Activated CD8-positive, alpha-beta T cell treated with anti-CD3 and anti-CD28 coated beads for 36 hours (primary cell): ENCODE results near the gene MAGEF1. TPM values are rescaled to one million over a fixed set of nuclear protein-coding genes. Genes with fewer than 3 reads are reported as not detected.

Experiments
- ATAC-seq: fragments of 200-7000 bp; cut with Tn5 transposase; one replicate; pipeline ENCODE4 v1.10.0; 2021; ENCODE audit warnings: mild to moderate bottlenecking, moderate library complexity
- CTCF ChIA-PET: fragments of 350-600 bp; sonication (Branson Sonifier 250); formaldehyde crosslinking; loops from one replicate; lab custom pipeline; 2021; ENCODE audit warnings: antibody characterized with exemption; lab: Charles Lee
- POLR2A ChIA-PET: fragments of 350-600 bp; sonication (Branson Sonifier 250); formaldehyde crosslinking; loops from one replicate; lab custom pipeline; 2021; ENCODE audit warnings: antibody characterized with exemption; lab: Charles Lee
- DNase-seq: peaks from one replicate; pipeline ENCODE4 v3.0.0-alpha.2; 2020
- H3K27ac Mint-ChIP-seq: one replicate; pipeline ENCODE4 v1.8.0; 2021; ENCODE audit warnings: mild to moderate bottlenecking, mixed read lengths
- H3K27me3 Mint-ChIP-seq: one replicate; pipeline ENCODE4 v1.8.0; 2021; ENCODE audit warnings: mixed read lengths
- H3K36me3 Mint-ChIP-seq: one replicate; pipeline ENCODE4 v1.8.0; 2021; ENCODE audit warnings: low read depth, mixed read lengths
- H3K4me1 Mint-ChIP-seq: one replicate; pipeline ENCODE4 v1.8.0; 2021; ENCODE audit warnings: low read depth, mixed read lengths
- H3K4me3 Mint-ChIP-seq: one replicate; pipeline ENCODE4 v1.8.0; 2021; ENCODE audit warnings: mild to moderate bottlenecking, moderate library complexity, mixed read lengths
- H3K9me3 Mint-ChIP-seq: one replicate; pipeline ENCODE4 v1.8.0; 2021; ENCODE audit warnings: mixed read lengths
- intact Hi-C: fragments of 100-400 bp; cut with micrococcal nuclease; formaldehyde crosslinking; loops from one replicate; pipeline ENCODE4 v1.10.0; 2022
- total RNA-seq, 2 experiments: library from RNA; stranded (reverse); gene quantifications; one replicate each; pipeline ENCODE4 v1.2.3, GENCODE V29; 2021
- TF ChIP-seq, protein P1 (sequence below): fragments of 200-600 bp; IDR thresholded peaks from one replicate; pipeline ENCODE4 v1.8.0; 2022; ENCODE audit warnings: antibody characterized with exemption, mild to moderate bottlenecking

MAGEF1 gene
- total RNA-seq, 2 experiments from 2014 or later: 19.2 to 19.3 TPM

DNA sequence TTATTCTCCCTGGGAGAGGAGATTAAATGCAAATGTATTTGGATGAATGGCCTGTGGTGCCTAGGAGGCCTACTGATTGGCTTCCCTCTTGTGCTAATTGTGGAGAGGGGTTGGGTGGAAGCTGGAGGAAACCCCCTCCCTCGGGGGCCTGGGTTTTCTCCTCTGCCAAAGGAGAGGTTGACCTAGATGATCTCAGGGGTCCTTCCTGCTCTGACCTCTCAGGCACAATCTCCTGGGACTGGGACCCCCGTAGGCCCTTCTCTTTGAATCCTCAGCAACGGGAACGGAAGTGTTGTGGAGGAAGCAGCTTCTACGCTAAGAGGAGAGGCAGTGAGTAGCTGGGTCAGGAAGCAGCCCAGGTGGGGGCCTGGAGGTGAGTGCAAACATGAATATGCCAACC, 40.5 kb upstream of the MAGEF1 start:
- CTCF ChIA-PET: no interaction called here
- POLR2A ChIA-PET: interaction anchor here (0.6 to 0.9 kb wide), 2 partner anchors 84 to 147 kb away, joined by 4 read pairs; no protein-coding TSS in a partner anchor
- no peak for ATAC-seq
- intact Hi-C loops: no loop called here
- peaks cover 6% of the 10 kb centered on the region for H3K4me1 Mint-ChIP-seq
- no peak overlapping the region for H3K27ac Mint-ChIP-seq
- no peaks in the 10 kb centered on the region for H3K36me3 Mint-ChIP-seq
- H3K9me3 Mint-ChIP-seq: no peaks in the 10 kb centered on the region
- peaks cover 9% of the 10 kb centered on the region for H3K27me3 Mint-ChIP-seq
- DNase-seq: no peak
- H3K4me3 Mint-ChIP-seq: no peak overlapping the region
- TF ChIP-seq, protein P1, sequence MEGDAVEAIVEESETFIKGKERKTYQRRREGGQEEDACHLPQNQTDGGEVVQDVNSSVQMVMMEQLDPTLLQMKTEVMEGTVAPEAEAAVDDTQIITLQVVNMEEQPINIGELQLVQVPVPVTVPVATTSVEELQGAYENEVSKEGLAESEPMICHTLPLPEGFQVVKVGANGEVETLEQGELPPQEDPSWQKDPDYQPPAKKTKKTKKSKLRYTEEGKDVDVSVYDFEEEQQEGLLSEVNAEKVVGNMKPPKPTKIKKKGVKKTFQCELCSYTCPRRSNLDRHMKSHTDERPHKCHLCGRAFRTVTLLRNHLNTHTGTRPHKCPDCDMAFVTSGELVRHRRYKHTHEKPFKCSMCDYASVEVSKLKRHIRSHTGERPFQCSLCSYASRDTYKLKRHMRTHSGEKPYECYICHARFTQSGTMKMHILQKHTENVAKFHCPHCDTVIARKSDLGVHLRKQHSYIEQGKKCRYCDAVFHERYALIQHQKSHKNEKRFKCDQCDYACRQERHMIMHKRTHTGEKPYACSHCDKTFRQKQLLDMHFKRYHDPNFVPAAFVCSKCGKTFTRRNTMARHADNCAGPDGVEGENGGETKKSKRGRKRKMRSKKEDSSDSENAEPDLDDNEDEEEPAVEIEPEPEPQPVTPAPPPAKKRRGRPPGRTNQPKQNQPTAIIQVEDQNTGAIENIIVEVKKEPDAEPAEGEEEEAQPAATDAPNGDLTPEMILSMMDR: no peak

DNA sequence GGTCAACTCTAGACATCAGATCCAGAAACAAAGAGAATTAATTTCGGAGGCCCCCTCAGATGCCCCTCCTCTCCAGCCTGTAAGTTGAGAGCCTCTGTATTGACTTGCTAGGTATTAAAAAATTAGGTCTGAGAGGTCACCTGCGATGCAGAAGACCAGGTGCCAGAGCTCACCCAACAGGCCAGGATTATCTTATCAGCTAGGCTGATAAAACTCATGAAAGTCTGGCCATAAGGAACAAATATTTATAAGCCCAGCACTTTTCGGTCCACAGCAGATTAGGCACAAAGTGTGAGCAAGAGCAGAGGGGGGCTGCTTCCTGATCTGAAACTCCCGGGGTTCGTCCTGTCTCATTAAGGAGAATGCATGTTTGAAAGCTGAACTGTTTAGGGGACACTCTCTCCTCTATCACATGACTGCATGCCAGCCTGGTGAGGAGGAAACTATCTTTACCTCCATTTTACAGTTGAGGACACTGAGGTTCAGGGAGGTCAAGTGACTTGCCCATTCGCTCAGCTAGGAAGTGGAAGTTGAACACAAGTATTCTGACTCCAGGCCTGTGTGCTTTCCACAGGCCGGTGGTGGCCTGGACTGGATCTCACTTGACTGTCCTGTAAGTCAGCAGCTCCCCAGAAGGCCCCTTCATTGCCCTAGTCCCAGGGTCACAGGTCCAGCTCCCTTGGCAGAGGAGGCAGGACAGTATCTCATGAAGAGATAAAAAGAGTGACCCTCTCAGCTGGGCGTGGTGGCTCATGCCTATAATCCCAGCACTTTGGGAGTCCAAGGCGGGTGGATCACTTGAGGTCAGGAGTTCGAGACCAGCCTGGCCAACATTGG, 39.6 kb upstream of the MAGEF1 start:
- Mint-ChIP-seq H3K4me3 (no peak overlapping the region), H3K4me1 (peaks cover 6% of the 10 kb centered on the region), H3K27ac (no peak overlapping the region), H3K27me3 (peaks cover 9% of the 10 kb centered on the region), H3K36me3 (no peaks in the 10 kb centered on the region), H3K9me3 (no peaks in the 10 kb centered on the region)
- intact Hi-C loops: no loop called here
- CTCF ChIA-PET: interaction anchor here (0.8 to 1.2 kb wide), 2 partner anchors 27 to 191 kb away, joined by 3 read pairs; no protein-coding TSS in a partner anchor
- ATAC-seq (no peak), DNase-seq (no peak)
- TF ChIP-seq, protein P1: no peak
- POLR2A ChIA-PET: interaction anchor here (0.9 kb wide), 1 partner anchor 146 kb away, joined by 4 read pairs; no protein-coding TSS in a partner anchor

DNA sequence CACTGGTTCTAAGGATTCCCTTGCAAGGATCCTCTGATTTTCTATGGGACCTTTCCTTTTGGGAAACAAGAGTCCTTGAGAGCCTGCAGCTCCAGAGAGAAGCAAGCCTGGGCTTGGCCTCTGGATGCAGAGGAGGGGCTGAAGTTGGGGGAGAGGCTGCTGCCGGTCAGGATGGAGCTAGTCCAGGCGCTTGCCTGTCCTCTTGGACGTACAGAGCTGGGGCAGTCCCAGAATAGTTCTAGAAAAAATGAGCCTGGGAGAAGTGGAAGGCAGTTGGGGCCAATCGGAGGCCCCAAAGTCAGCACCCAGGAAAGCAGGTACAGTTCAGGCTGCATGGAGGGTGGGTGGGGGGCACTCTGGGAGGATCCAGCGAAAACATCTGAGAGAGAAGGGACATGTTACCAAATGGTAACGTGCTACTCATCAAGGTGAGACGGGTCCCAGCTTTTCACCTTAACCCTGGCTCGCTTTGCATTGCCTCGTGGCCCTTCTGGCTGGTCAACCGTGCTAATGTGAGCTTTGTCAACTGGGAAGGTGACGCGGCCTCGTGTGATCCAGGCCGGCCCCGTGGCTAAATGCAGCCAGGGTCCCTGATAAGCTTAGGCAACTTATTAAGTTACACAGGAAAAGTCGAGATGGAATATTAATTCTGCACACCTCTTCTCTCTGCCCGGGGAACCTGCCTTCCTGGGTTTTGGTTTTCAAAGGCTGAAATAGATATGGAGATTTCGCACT, 38.7 kb upstream of the MAGEF1 start:
- DNase-seq (no peak), ATAC-seq (no peak)
- ChIA-PET CTCF (interaction anchor here (0.8 to 2.0 kb wide), 3 partner anchors 28 to 190 kb away, joined by 3 to 4 read pairs (median 3); no protein-coding TSS in a partner anchor), POLR2A (no interaction called here)
- Mint-ChIP-seq H3K4me1 (peaks cover 6% of the 10 kb centered on the region), H3K27me3 (peaks cover 9% of the 10 kb centered on the region), H3K9me3 (no peaks in the 10 kb centered on the region), H3K27ac (no peak overlapping the region), H3K36me3 (no peaks in the 10 kb centered on the region), H3K4me3 (no peak overlapping the region)
- TF ChIP-seq, protein P1: no peak
- intact Hi-C loops: no loop called here

DNA sequence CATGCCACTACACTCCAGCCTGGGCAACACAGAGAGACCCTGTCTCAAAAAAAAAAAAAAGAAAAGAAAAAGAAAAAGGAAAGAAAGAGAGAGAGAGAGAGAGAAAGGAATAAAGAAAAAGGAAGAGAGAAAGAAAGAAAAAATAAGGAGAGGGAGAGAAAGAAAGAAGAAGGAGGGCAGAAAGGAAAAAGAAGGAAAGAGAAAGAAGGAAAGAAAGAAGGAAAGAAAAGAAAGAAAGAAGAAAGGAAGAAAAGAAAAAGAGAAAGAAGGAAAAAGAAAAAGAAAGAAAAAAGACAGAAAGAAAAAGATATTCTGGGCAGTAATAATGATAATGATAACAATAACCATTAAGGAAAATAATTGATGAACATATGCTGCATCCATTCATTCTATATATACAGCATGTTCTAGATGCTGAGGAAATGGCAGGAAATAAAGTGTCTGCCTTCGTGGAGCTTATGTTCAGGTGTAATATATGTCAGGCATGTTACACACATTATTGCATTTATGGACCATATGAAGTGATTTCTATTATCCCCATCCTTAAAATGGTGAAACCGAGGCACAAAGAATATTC, 37.4 kb upstream of the MAGEF1 start:
- Mint-ChIP-seq H3K27me3 (peaks cover 9% of the 10 kb centered on the region), H3K4me1 (peaks cover 6% of the 10 kb centered on the region), H3K4me3 (no peak overlapping the region), H3K9me3 (no peaks in the 10 kb centered on the region), H3K27ac (no peak overlapping the region), H3K36me3 (no peaks in the 10 kb centered on the region)
- POLR2A ChIA-PET: no interaction called here
- CTCF ChIA-PET: interaction anchor here (1.4 to 2.0 kb wide), 2 partner anchors 29 to 185 kb away, joined by 3 to 4 read pairs; no protein-coding TSS in a partner anchor
- intact Hi-C loops: no loop called here
- DNase-seq (no peak), ATAC-seq (no peak)
- TF ChIP-seq, protein P1: peak; percentile 56
